NT2/D1 (cell line): Measurements from ENCODE around the gene AK1.

Experiments used
- YY1 ChIP-seq: IDR thresholded peaks from 2 replicates; pipeline ENCODE4 v1.6.1; 2011; ENCODE audit not compliant: insufficient read length, insufficient read depth
- ZNF274 ChIP-seq: IDR thresholded peaks from 2 replicates; pipeline ENCODE4 v1.6.1; 2011; ENCODE audit warnings: mild to moderate bottlenecking, low read depth, low read length

DNA sequence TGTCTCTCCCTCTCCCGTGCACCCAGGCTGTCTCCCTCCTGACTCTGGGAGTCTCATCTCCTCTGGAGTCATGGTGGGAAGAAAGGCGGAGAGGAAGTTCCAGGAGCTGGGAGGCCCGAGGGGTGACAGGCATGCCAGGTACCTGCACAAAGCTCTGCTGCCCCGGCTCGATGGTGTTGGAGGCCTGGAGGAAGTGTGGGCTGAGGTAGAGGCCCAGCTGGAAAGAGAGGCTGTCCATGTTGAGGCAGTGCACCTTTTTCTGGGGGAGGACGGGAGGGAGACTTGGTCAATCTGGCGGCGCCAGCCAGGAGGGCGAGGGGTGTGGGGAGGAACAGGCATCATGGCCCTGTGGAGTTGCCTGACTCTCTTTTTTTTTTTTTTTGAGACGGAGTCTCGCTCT lies 58.9 kb downstream of the AK1 start:
- no peak for TF ChIP-seq ZNF274
- TF ChIP-seq YY1, result no peak
